LNCAP (cell line): Measurements from ENCODE around the gene ATN1.
A peak's percentile ranks its signal among the peaks of the same experiment; 100 is the strongest.

ENCODE experiments used
- TF ChIP-seq, protein P1 (sequence below): fragments of 450-650 bp; IDR thresholded peaks from 2 replicates; pipeline ENCODE4 v1.5.1; 2017; ENCODE audit warnings: mild to moderate bottlenecking

ATN1 gene

DNA sequence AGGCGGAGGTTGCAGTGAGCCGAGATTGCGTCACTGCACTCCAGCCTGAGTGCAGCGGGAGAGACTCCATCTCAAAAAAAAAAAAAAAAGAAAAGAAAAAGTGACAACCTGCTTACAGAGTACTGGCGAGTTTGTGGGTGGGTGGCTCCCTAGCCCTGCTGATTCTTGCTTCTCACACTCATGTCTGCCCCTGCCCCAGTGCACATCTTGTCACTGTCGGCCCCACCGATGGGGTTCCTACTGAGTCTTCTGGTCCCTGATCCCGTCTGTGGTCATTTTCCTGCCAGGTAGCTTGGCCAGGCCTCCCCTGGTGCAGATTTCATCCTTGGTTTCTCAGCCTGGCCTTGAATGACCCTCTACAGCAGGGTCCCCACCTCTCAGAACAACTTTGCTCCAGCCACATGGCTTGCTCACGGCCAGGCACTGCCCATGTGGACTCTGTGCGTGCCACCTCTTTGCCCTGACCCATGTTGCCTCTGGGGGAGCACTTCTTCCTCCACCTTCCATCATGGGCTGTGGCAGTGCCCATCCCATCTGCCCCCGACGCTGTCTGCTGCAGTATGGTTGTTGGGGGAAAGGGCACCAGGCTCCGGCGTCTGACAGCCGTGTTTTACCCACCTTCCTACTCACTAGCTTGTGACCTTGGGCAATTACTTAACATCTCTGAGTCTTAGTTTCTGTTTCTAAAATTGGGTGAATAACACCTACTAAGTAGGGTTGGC lies 21.3 kb downstream of the ATN1 start:
- TF ChIP-seq, protein P1, sequence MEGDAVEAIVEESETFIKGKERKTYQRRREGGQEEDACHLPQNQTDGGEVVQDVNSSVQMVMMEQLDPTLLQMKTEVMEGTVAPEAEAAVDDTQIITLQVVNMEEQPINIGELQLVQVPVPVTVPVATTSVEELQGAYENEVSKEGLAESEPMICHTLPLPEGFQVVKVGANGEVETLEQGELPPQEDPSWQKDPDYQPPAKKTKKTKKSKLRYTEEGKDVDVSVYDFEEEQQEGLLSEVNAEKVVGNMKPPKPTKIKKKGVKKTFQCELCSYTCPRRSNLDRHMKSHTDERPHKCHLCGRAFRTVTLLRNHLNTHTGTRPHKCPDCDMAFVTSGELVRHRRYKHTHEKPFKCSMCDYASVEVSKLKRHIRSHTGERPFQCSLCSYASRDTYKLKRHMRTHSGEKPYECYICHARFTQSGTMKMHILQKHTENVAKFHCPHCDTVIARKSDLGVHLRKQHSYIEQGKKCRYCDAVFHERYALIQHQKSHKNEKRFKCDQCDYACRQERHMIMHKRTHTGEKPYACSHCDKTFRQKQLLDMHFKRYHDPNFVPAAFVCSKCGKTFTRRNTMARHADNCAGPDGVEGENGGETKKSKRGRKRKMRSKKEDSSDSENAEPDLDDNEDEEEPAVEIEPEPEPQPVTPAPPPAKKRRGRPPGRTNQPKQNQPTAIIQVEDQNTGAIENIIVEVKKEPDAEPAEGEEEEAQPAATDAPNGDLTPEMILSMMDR = no peak

DNA sequence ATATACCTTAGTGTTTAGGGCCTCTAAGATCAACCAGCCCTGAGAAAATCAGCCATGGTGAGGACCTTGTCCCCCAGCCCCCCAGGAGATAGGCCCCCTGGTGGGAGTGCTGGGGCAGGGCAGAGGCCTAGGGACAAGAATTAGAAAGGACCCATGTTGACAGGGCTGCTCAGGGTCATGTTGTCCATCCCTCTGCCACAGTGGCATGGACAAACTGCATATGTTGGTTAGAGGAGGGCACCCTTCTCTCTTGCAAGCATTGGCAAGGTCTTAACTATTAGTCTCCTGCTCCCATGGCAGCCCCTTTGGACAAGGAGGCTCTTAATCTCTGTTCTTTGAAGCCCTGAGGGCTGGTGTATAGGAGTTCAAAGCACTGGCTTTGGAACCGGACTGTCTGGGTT lies 22.6 kb downstream of the ATN1 start:
- TF ChIP-seq, protein P1 = 0 out of 2 replicates have a peak, but pooled peaks have one; percentile 18

DNA sequence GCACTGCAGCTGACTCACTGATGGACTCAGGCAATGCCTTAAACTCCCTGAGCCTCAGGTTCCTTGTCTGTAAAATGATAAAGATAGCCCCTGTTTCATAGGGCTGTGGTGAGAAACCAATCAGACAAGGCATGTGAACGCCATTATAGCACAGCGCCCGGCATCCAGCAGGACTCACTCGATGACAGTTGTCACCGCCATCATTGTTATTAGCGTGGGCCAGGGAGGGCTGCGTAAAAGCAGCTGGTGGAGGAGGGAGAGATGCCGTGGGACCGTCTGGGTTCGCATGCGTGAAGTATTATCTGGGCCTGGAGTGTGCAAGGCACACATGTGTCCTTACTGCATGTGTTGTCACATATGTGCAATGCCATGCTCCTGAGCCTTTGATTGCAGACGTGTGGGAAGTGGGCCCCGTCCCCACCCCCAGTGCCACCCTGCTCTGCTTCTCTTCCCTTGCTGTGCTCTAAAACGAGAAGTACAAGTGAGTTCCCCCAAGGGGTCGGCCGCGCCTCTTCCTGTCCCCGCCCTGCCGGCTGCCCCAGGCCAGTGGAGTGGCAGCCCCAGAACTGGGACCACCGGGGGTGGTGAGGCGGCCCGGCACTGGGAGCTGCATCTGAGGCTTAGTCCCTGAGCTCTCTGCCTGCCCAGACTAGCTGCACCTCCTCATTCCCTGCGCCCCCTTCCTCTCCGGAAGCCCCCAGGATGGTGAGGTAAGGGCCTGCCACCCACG lies 23.2 kb downstream of the ATN1 start, which contains the start of gene PTPN6:
Gene PTPN6, plus strand, starts transcription at position 546 of the 730 bp plus-strand sequence. Its CDS starts 157 bp downstream, at position 703.
- TF ChIP-seq, protein P1 = no peak

DNA sequence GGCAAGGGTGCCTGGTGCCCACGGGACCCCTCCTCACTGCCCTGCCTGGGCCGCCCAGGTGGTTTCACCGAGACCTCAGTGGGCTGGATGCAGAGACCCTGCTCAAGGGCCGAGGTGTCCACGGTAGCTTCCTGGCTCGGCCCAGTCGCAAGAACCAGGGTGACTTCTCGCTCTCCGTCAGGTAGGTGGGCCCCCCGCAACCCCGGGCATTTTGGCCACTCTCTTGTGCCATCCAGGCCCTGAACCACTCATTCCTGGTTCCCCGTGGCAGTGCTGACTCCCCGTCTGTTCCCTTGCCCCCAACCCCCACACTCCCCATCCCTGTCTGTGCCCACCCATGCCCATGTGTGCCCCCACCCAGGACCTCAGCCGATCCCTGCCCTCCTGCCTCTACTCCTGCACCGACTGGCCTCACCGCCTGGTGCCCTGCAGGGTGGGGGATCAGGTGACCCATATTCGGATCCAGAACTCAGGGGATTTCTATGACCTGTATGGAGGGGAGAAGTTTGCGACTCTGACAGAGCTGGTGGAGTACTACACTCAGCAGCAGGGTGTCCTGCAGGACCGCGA lies 23.9 kb downstream of the ATN1 start:
- TF ChIP-seq, protein P1 = no peak

DNA sequence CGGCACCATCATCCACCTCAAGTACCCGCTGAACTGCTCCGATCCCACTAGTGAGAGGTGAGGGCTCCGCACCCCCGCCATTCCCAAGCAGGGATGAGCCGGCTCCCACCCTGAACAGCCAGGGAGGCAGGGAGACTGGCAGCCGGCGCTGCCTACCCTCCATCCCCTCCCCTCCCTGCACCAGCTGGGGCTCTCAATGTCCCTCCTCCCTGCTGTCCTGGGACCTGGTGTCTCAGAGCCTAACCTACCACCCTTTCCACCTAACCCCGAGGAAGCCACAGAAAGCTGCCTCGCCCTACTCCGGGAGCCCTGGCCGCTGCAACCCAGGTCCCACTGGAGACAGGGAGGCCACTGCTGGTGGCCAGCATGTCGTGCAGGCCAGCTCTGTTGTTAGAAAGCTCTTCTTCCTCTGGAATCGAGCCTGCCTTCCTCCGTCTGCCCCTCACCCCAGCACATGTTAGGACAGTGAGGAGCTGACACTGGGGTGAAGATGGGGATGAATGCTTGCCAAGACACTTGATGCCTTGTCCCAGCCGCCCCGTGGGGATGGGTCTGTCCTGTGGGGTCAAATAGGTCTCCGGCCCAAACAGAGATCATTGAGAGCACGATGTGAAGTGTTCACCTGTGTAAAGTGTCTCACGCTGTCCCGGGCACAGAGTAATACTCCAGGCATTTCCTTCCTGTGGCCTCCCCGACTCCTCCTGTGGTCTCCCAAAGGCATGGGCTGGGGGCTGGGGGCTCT lies 24.5 kb downstream of the ATN1 start:
- TF ChIP-seq, protein P1 = no peak

DNA sequence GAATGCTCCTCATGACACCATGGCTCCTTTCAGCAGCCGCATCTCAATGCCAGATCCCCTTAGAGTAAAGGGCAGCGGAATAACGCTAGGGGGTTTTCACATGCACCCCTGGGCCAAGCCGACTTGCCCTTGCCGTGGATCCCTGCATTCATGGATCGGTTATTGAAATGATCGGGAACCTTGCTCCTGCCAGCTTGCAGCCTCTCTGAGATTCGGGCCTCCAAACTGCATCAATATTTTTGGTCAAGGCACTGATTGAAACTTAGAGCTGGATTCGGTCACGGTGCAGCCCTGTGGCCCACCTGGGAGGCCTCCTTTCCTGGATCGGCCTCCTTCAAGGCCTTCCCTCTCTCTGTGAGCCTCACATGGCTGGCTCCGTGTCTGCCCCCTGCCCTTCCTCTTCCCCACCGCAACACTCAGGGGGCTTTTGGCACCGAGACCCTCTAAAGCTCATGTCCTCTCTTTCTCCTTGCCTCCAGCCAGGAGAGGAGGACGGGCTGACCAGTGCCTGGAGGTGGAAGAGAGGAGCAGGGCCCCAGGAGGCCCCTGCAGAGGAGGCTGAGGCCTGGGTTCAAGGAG lies 25.2 kb downstream of the ATN1 start:
- TF ChIP-seq, protein P1 = no peak
